Neural progenitor cell (in vitro differentiated cells): ENCODE measurements around the gene TMEM45A.

ENCODE experiments used
- EZH2phosphoT487 ChIP-seq: fragments of 200-600 bp; sonication (generic); IDR thresholded peaks from 2 replicates; pipeline ENCODE4 v1.6.1; 2017; ENCODE audit warnings: antibody characterized with exemption
- TF ChIP-seq, protein P1 (sequence below): fragments of 200-600 bp; sonication (generic); IDR thresholded peaks from 2 replicates; pipeline ENCODE4 v1.5.1; 2017; ENCODE audit warnings: antibody characterized with exemption, mild to moderate bottlenecking

DNA sequence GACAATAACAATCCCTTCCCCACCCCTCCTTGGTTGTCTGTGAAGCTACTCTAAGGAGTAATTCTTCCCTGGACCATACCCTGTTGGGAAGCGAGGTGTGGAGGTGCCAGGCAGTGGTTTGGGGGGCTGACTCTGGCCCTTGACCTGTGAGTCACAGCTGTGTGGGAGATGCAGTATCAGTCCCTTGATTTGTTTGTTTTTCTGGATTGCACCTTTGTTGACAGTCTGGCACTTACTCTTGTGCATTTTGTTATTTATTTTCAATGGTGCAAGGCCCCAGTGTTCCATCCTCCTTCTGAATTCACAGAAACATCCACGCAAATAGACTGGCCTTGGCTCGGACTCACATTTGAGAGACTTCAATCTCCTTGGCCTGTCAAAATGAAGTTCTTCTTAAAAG is 29.7 kb downstream of the TMEM45A start:
- TF ChIP-seq, protein P1, sequence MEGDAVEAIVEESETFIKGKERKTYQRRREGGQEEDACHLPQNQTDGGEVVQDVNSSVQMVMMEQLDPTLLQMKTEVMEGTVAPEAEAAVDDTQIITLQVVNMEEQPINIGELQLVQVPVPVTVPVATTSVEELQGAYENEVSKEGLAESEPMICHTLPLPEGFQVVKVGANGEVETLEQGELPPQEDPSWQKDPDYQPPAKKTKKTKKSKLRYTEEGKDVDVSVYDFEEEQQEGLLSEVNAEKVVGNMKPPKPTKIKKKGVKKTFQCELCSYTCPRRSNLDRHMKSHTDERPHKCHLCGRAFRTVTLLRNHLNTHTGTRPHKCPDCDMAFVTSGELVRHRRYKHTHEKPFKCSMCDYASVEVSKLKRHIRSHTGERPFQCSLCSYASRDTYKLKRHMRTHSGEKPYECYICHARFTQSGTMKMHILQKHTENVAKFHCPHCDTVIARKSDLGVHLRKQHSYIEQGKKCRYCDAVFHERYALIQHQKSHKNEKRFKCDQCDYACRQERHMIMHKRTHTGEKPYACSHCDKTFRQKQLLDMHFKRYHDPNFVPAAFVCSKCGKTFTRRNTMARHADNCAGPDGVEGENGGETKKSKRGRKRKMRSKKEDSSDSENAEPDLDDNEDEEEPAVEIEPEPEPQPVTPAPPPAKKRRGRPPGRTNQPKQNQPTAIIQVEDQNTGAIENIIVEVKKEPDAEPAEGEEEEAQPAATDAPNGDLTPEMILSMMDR = no peak
- no peak for TF ChIP-seq EZH2phosphoT487
